MG63 (cell line): ENCODE data around the gene CDC42SE2. TPM values are rescaled to one million over a fixed set of nuclear protein-coding genes. Genes with fewer than 3 reads are reported as not detected.
"Not testable (repeated sequence)": the region's sequence is repeated elsewhere in the genome, so short reads cannot be mapped to it uniquely, and the experiment has no call there.

Experiments
- DNase-seq: peaks from one replicate; pipeline ENCODE4 v3.0.0-alpha.2; 2020
- H3K27me3 ChIP-seq: fragments of 250-450 bp; sonication (Bioruptor Pico); 2 replicates; pipeline ENCODE4 v1.5.1; 2020; ENCODE audit warnings: mild to moderate bottlenecking, moderate library complexity
- H3K36me3 ChIP-seq: fragments of 250-450 bp; sonication (Bioruptor Pico); 2 replicates; pipeline ENCODE4 v1.5.1; 2020; ENCODE audit warnings: mild to moderate bottlenecking, moderate library complexity
- H3K4me3 ChIP-seq: fragments of 250-450 bp; sonication (Bioruptor Pico); 2 replicates; pipeline ENCODE4 v1.5.1; 2020; ENCODE audit warnings: mild to moderate bottlenecking, moderate library complexity
- H3K9me3 ChIP-seq: fragments of 250-450 bp; sonication (Bioruptor Pico); 2 replicates; pipeline ENCODE4 v1.5.1; 2020; ENCODE audit warnings: mild to moderate bottlenecking, moderate library complexity
- total RNA-seq: library from RNA; depleted of rRNA; stranded (reverse); fragments of >200 nt; shearing (Covaris generic); gene quantifications from 2 replicates; pipeline ENCODE4 v1.2.3, GENCODE V29; 2014; ENCODE audit warnings: low replicate concordance

CDC42SE2 gene
- total RNA-seq, 1 experiment from 2014 or later = 23.6 TPM

GRCh38 chr5:131364507-131365050 is 100.7 kb downstream of the CDC42SE2 start:
- Histone ChIP-seq H3K36me3 (no peaks in the 10 kb centered on the region), H3K27me3 (no peaks in the 10 kb centered on the region), H3K4me3 (no peak overlapping the region), H3K9me3 (no peaks in the 10 kb centered on the region; the same call in 1 of the 2 replicates)
- no peak for DNase-seq

GRCh38 chr5:131366428-131366827 is 102.6 kb downstream of the CDC42SE2 start:
- Histone ChIP-seq H3K27me3 (no peaks in the 10 kb centered on the region), H3K4me3 (no peak overlapping the region), H3K36me3 (no peaks in the 10 kb centered on the region), H3K9me3 (no peaks in the 10 kb centered on the region; the same call in 1 of the 2 replicates)
- no peak for DNase-seq

GRCh38 chr5:131367219-131367860 is 103.5 kb downstream of the CDC42SE2 start:
- Histone ChIP-seq H3K9me3 (no peaks in the 10 kb centered on the region; the same call in 1 of the 2 replicates), H3K27me3 (no peaks in the 10 kb centered on the region), H3K4me3 (no peak overlapping the region), H3K36me3 (no peaks in the 10 kb centered on the region)
- no peak for DNase-seq

GRCh38 chr5:131368866-131369265 is 105.0 kb downstream of the CDC42SE2 start:
- DNase-seq = no peak
- Histone ChIP-seq H3K36me3 (no peaks in the 10 kb centered on the region), H3K9me3 (no peaks in the 10 kb centered on the region; the same call in 1 of the 2 replicates), H3K4me3 (no peak overlapping the region), H3K27me3 (no peaks in the 10 kb centered on the region)

GRCh38 chr5:131369558-131369957 is 105.7 kb downstream of the CDC42SE2 start:
- no peak for DNase-seq
- H3K36me3 ChIP-seq = no peaks in the 10 kb centered on the region
- no peaks in the 10 kb centered on the region for H3K27me3 ChIP-seq
- no peak overlapping the region for H3K4me3 ChIP-seq
- no peaks in the 10 kb centered on the region; the same call in 1 of the 2 replicates for H3K9me3 ChIP-seq

- no peaks in the 10 kb centered on the region for H3K36me3 ChIP-seq
- no peaks in the 10 kb centered on the region; the same call in 1 of the 2 replicates for H3K9me3 ChIP-seq
- H3K27me3 ChIP-seq = no peaks in the 10 kb centered on the region
- H3K4me3 ChIP-seq = no peak overlapping the region
- DNase-seq = no peak
Observed at GRCh38 chr5:131371835-131372234, 108.0 kb downstream of the CDC42SE2 start.

- no peaks in the 10 kb centered on the region for H3K36me3 ChIP-seq
- H3K9me3 ChIP-seq = no peaks in the 10 kb centered on the region; the same call in 1 of the 2 replicates
- DNase-seq = no peak
- no peak overlapping the region for H3K4me3 ChIP-seq
- H3K27me3 ChIP-seq = no peaks in the 10 kb centered on the region
Observed at GRCh38 chr5:131373265-131373664, 109.4 kb downstream of the CDC42SE2 start.

GRCh38 chr5:131375351-131375750 is 111.5 kb downstream of the CDC42SE2 start:
- no peak for DNase-seq
- H3K36me3 ChIP-seq = no peaks in the 10 kb centered on the region
- no peaks in the 10 kb centered on the region for H3K9me3 ChIP-seq
- no peak overlapping the region for H3K4me3 ChIP-seq
- no peaks in the 10 kb centered on the region for H3K27me3 ChIP-seq

- Histone ChIP-seq H3K36me3 (no peaks in the 10 kb centered on the region), H3K9me3 (no peaks in the 10 kb centered on the region), H3K27me3 (no peaks in the 10 kb centered on the region), H3K4me3 (no peak overlapping the region)
- no peak for DNase-seq
Observed at GRCh38 chr5:131377346-131377745, 113.5 kb downstream of the CDC42SE2 start.

- no peak for DNase-seq
- Histone ChIP-seq H3K4me3 (no peak overlapping the region), H3K9me3 (no peaks in the 10 kb centered on the region), H3K36me3 (no peaks in the 10 kb centered on the region), H3K27me3 (no peaks in the 10 kb centered on the region)
Observed at GRCh38 chr5:131377785-131378325, 114.0 kb downstream of the CDC42SE2 start.

- Histone ChIP-seq H3K27me3 (no peaks in the 10 kb centered on the region), H3K4me3 (no peak overlapping the region), H3K36me3 (no peaks in the 10 kb centered on the region), H3K9me3 (no peaks in the 10 kb centered on the region)
- DNase-seq = no peak
Observed at GRCh38 chr5:131378721-131379541, 115.1 kb downstream of the CDC42SE2 start.

GRCh38 chr5:131379723-131380122 is 115.9 kb downstream of the CDC42SE2 start:
- Histone ChIP-seq H3K4me3 (no peak overlapping the region), H3K9me3 (no peaks in the 10 kb centered on the region), H3K27me3 (no peaks in the 10 kb centered on the region), H3K36me3 (no peaks in the 10 kb centered on the region)
- no peak for DNase-seq

- not testable (repeated sequence) for H3K36me3 ChIP-seq, H3K9me3 ChIP-seq, H3K4me3 ChIP-seq, DNase-seq, H3K27me3 ChIP-seq
Observed at GRCh38 chr5:131380238-131380637, 116.4 kb downstream of the CDC42SE2 start.

GRCh38 chr5:131381021-131381420 is 117.2 kb downstream of the CDC42SE2 start:
- no peaks in the 10 kb centered on the region; the same call in 1 of the 2 replicates for H3K36me3 ChIP-seq
- DNase-seq = no peak

GRCh38 chr5:131381777-131382176 is 117.9 kb downstream of the CDC42SE2 start:
- Histone ChIP-seq H3K9me3 (no peaks in the 10 kb centered on the region), H3K36me3 (no peaks in the 10 kb centered on the region; the same call in 1 of the 2 replicates), H3K4me3 (no peak overlapping the region), H3K27me3 (no peaks in the 10 kb centered on the region)
- DNase-seq = no peak

More at GRCh38 chr5:131381021-131381420, 117.2 kb downstream of the CDC42SE2 start:
- Histone ChIP-seq H3K27me3 (no peaks in the 10 kb centered on the region), H3K4me3 (no peak overlapping the region), H3K9me3 (no peaks in the 10 kb centered on the region)

- DNase-seq = peak; percentile 18
- H3K27me3 ChIP-seq = no peaks in the 10 kb centered on the region
- no peak overlapping the region for H3K4me3 ChIP-seq
- H3K9me3 ChIP-seq = no peaks in the 10 kb centered on the region
- H3K36me3 ChIP-seq = no peaks in the 10 kb centered on the region; the same call in 1 of the 2 replicates
Observed at GRCh38 chr5:131382407-131383395, 118.8 kb downstream of the CDC42SE2 start.
